Neuron (in vitro differentiated cells): ENCODE data around the gene PTPRH.

Source experiments
- H2AFZ ChIP-seq: one replicate; pipeline ENCODE4 v1.6.1; 2013; ENCODE audit warnings: low read depth, mild to moderate bottlenecking, inconsistent platforms, low read length, moderate library complexity
- H3K27me3 ChIP-seq: one replicate; pipeline ENCODE4 v1.6.1; 2013; ENCODE audit warnings: low read length; ENCODE audit not compliant: insufficient read depth
- H3K36me3 ChIP-seq: one replicate; pipeline ENCODE4 v1.6.1; 2013; ENCODE audit warnings: low read length; ENCODE audit not compliant: insufficient read depth
- H3K4me1 ChIP-seq: one replicate; pipeline ENCODE4 v1.6.1; 2013; ENCODE audit warnings: low read length; ENCODE audit not compliant: insufficient read depth
- H3K4me3 ChIP-seq: 2 replicates; pipeline ENCODE4 v1.5.1; 2013; ENCODE audit warnings: mild to moderate bottlenecking, low read length, moderate library complexity
- H3K9me3 ChIP-seq: one replicate; pipeline ENCODE4 v1.6.1; 2013; ENCODE audit warnings: low read length

Gene PTPRH

GRCh38 chr19:55199620-55200204 is 9.6 kb downstream of the PTPRH start:
- Histone ChIP-seq H3K27me3 (no peaks in the 10 kb centered on the region), H3K36me3 (no peaks in the 10 kb centered on the region), H3K9me3 (no peaks in the 10 kb centered on the region), H2AFZ (no peak overlapping the region), H3K4me3 (no peak overlapping the region), H3K4me1 (no peaks in the 10 kb centered on the region)

- Histone ChIP-seq H3K4me3 (no peak overlapping the region), H2AFZ (no peak overlapping the region), H3K9me3 (no peaks in the 10 kb centered on the region), H3K36me3 (no peaks in the 10 kb centered on the region), H3K27me3 (no peaks in the 10 kb centered on the region), H3K4me1 (no peaks in the 10 kb centered on the region)
Observed at GRCh38 chr19:55198651-55199050, 10.7 kb downstream of the PTPRH start.

GRCh38 chr19:55197528-55197927 is 11.8 kb downstream of the PTPRH start:
- no peak overlapping the region for H3K4me3 ChIP-seq
- H3K9me3 ChIP-seq, result no peaks in the 10 kb centered on the region
- H3K27me3 ChIP-seq, result no peaks in the 10 kb centered on the region
- H2AFZ ChIP-seq, result no peak overlapping the region
- H3K36me3 ChIP-seq, result no peaks in the 10 kb centered on the region
- no peaks in the 10 kb centered on the region for H3K4me1 ChIP-seq

- no peaks in the 10 kb centered on the region for H3K36me3 ChIP-seq
- H2AFZ ChIP-seq, result no peak overlapping the region
- H3K27me3 ChIP-seq, result no peaks in the 10 kb centered on the region
- no peak overlapping the region for H3K4me3 ChIP-seq
- H3K9me3 ChIP-seq, result no peaks in the 10 kb centered on the region
- no peaks in the 10 kb centered on the region for H3K4me1 ChIP-seq
Observed at GRCh38 chr19:55196803-55197202, 12.5 kb downstream of the PTPRH start.

GRCh38 chr19:55193481-55193880 is 15.8 kb downstream of the PTPRH start:
- Histone ChIP-seq H3K4me3 (no peak overlapping the region), H2AFZ (no peak overlapping the region), H3K36me3 (no peaks in the 10 kb centered on the region), H3K27me3 (no peaks in the 10 kb centered on the region), H3K9me3 (no peaks in the 10 kb centered on the region), H3K4me1 (no peaks in the 10 kb centered on the region)

- Histone ChIP-seq H2AFZ (no peak overlapping the region), H3K27me3 (peaks cover 7% of the 10 kb centered on the region), H3K4me3 (no peak overlapping the region)
Observed at GRCh38 chr19:55189403-55189835, 19.9 kb downstream of the PTPRH start.

GRCh38 chr19:55188625-55189024 is 20.7 kb downstream of the PTPRH start:
- H2AFZ ChIP-seq, result no peak overlapping the region
- H3K4me3 ChIP-seq, result no peak overlapping the region
- no peaks in the 10 kb centered on the region for H3K9me3 ChIP-seq
- no peaks in the 10 kb centered on the region for H3K4me1 ChIP-seq
- H3K36me3 ChIP-seq, result no peaks in the 10 kb centered on the region
- peaks cover 7% of the 10 kb centered on the region for H3K27me3 ChIP-seq

More at GRCh38 chr19:55189403-55189835, 19.9 kb downstream of the PTPRH start:
- H3K36me3 ChIP-seq, result no peaks in the 10 kb centered on the region
- H3K9me3 ChIP-seq, result no peaks in the 10 kb centered on the region
- no peaks in the 10 kb centered on the region for H3K4me1 ChIP-seq

- no peak overlapping the region for H2AFZ ChIP-seq
- peaks cover 17% of the 10 kb centered on the region for H3K27me3 ChIP-seq
- H3K4me3 ChIP-seq, result no peak overlapping the region
- H3K4me1 ChIP-seq, result no peaks in the 10 kb centered on the region
- H3K36me3 ChIP-seq, result no peaks in the 10 kb centered on the region
- H3K9me3 ChIP-seq, result peaks cover 2% of the 10 kb centered on the region
Observed at GRCh38 chr19:55186080-55186479, 23.2 kb downstream of the PTPRH start.

- H3K4me3 ChIP-seq, result no peak overlapping the region
- no peak overlapping the region for H2AFZ ChIP-seq
- H3K4me1 ChIP-seq, result peaks cover 10% of the 10 kb centered on the region
- peaks cover 2% of the 10 kb centered on the region for H3K9me3 ChIP-seq
- H3K27me3 ChIP-seq, result peaks cover 28% of the 10 kb centered on the region
- H3K36me3 ChIP-seq, result no peaks in the 10 kb centered on the region
Observed at GRCh38 chr19:55181740-55182139, 27.6 kb downstream of the PTPRH start.

GRCh38 chr19:55179606-55180484 is 29.5 kb downstream of the PTPRH start, which contains the start of gene SYT5:
Gene SYT5, minus strand, starts transcription at chr19:55180289. Its CDS starts 1,248 bp downstream, at chr19:55179041.
- peak within 1 kb of the TSS; percentile 62 for H2AFZ ChIP-seq
- H3K36me3 ChIP-seq, result no peaks in the 10 kb centered on the region
- H3K4me1 ChIP-seq, result peaks cover 10% of the 10 kb centered on the region
- peaks cover 10% of the 10 kb centered on the region for H3K9me3 ChIP-seq
- peak within 1 kb of the TSS; percentile 71 for H3K4me3 ChIP-seq
- H3K27me3 ChIP-seq, result peaks cover 20% of the 10 kb centered on the region

- peaks cover 20% of the 10 kb centered on the region for H3K27me3 ChIP-seq
- peak overlapping the region; percentile 62 for H2AFZ ChIP-seq
- H3K36me3 ChIP-seq, result no peaks in the 10 kb centered on the region
- H3K9me3 ChIP-seq, result peaks cover 10% of the 10 kb centered on the region
- H3K4me3 ChIP-seq, result peak overlapping the region; percentile 71
- H3K4me1 ChIP-seq, result peaks cover 10% of the 10 kb centered on the region
Observed at GRCh38 chr19:55178781-55179599, 30.3 kb downstream of the PTPRH start.

- H3K36me3 ChIP-seq, result no peaks in the 10 kb centered on the region
- peaks cover 8% of the 10 kb centered on the region for H3K9me3 ChIP-seq
- H2AFZ ChIP-seq, result no peak overlapping the region
- no peak overlapping the region for H3K4me3 ChIP-seq
- peaks cover 13% of the 10 kb centered on the region for H3K27me3 ChIP-seq
- H3K4me1 ChIP-seq, result peaks cover 16% of the 10 kb centered on the region
Observed at GRCh38 chr19:55176076-55176475, 33.2 kb downstream of the PTPRH start.
